Stomach (tissue), 4 donors: Measurements from ENCODE around the gene MSRB2.

ENCODE experiments used
- CTCF ChIP-seq, 7 experiments: fragments of 450-650 bp in 4 of 7; fragments of 200-600 bp in 3 of 7; sonication (generic) in 3 of 7; IDR thresholded peaks; one replicate each; pipeline ENCODE4 v1.5.1; 2016 to 2019; ENCODE audit warnings: antibody characterized with exemption in 7 of 7, control low read depth in 2 of 7, mild to moderate bottlenecking in 1 of 7
- EP300 ChIP-seq: sonication (generic); formaldehyde crosslinking; IDR thresholded peaks from one replicate; pipeline ENCODE4 v1.6.1; 2017; ENCODE audit warnings: antibody characterized with exemption
- POLR2A ChIP-seq, 4 donors: fragments of 450-650 bp; IDR thresholded peaks; one replicate each; pipeline ENCODE4 v1.6.1; 2016; ENCODE audit warnings: antibody characterized with exemption in 4 of 4, control low read depth in 2 of 4, mild to moderate bottlenecking in 1 of 4, moderate library complexity in 1 of 4
- POLR2AphosphoS5 ChIP-seq, 3 donors: sonication (generic); formaldehyde crosslinking; IDR thresholded peaks; one replicate each; pipeline ENCODE4 v1.6.1; 2016; ENCODE audit warnings: antibody characterized with exemption in 3 of 3

DNA sequence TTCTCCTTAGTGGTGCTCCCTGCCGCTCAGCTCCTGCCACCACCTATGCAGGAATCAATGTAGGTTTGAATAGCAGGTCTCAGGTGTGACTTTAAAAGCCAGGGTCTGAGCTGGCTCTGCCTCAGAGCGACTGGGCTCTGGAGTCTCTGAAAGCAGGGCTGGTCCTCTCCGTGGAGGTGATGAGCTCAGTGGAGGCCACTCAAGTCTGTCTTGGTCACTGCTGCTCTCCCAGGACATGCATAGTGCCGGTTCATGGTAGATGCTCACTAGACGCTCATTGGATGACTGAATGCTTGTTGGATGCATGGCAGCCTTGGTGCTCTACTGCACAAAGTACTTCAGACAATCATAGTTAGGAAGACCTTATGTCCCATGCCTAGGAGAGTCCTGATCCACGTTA, 51.7 kb downstream of the MSRB2 start:
- TF ChIP-seq CTCF (IDR thresholded peaks at IDR 0.05) = no peak
- no peak for TF ChIP-seq POLR2AphosphoS5 (IDR thresholded peaks at IDR 0.05)
- no peak for TF ChIP-seq EP300
- no peak for TF ChIP-seq POLR2A (IDR thresholded peaks at IDR 0.05)
